Measurements from ENCODE around the gene FBXO30.

- TF ChIP-seq CTCF (IDR thresholded peaks at IDR 0.05) (no peak), POLR2A (IDR thresholded peaks at IDR 0.05) (no peak)
These were observed 49.5 kb upstream of the FBXO30 start for GRCh38 chr6:145863988-145864616.

Measured in body of pancreas (tissue), 4 donors.